GM19452 (cell line): ENCODE data around the gene FAN1.

Experiments
- ATAC-seq: cut with Tn5 transposase; IDR thresholded peaks from one replicate; pipeline ENCODE4 v1.9.1; 2021; ENCODE audit not compliant: unreplicated experiment

FAN1 gene

DNA sequence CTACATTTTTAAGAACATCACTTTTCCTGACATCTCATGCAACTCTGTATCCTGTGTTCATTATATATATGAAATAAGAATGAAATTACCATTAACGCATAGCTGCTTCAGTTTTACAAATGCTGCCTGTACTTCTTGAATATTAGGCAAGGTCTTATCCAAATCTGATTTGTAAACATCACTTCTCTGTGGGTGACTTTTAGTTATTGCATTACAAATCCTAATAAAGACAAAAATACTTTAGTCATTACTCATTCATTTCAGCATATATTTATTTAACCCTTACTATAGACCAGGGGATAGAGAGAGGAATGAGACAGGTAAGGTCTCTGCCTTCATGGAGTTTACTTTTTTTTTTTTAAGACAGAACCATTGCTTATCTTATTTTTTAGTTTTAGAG is 51.0 kb downstream of the FAN1 start:
- ATAC-seq, result no peak

DNA sequence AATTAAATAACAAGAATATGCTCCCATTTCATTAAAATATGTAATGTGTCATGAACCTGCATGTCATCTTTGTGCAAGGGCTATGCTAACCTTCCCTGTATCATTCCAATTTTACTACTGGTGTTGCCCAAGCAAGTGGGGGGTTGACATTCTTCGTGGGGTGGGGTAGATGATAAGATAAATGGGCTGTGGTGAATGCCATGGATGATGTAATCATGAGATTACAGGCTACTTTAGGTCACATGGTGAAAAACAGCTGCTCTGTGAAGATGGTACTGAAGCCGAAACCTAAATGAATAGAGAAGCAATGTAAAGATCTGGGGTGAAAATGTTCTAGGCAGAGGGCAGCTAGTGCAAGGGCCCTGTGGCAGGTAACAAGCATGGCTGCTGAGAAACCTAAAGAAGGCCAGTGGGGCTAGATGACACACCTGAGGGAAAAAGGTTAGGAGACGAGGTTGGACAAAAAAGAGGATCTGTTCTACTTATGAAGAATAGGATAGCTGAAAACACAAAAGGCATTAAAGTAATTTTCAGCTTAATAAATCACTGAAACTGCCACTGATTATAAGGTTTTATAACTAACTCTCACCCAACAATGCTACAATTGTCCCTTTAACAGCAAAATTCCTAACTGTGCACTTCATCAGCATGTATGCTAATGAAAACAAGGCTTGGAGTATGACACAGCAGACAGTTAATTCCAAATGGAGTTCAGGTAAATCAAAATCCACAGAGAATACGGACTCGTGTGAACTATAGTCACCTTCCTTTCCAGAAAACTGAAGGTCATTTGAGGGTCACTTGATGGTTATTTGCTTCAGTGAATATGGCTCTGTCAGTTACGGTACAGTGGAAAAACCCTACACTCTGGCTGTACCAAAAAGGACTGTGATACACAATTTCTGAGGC is 52.8 kb downstream of the FAN1 start:
- no peak for ATAC-seq

DNA sequence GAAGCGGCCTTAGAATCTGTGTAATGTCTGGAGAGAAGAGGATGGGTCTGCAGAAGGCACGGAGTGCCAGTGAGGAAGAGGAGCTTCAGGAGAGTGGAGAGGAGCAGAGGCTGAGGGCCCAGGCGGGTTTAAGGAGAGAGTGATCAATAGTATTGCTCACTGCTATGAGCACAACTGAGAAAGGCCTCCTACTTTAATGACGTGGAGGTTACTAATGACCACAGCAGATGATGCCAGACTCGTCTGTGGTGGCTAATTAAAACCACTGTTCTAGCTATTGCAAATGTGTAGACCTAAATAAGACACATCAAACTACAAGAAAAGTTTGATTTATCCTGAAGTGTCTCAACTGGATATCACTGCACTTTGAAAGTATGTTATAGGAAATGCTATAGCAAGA is 54.5 kb downstream of the FAN1 start:
- no peak for ATAC-seq

DNA sequence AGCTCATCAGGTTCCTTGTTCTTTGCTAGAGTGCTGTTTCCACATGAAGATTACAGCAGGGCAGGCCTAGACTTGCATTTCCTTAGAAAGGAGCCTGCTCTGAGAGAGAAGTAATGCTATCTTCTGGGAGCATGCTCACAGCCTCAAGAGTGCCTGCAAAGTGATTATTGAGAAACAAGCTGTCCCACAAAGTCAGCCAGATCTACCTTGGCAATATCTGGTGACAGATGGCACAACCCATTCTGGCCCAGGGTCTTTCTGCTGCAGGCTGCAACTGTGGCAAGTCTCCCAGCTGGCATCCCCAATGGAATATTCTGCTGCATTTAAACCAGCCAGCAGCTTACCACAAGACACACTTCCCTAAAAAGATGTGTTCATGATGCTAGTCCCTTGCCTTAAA is 58.4 kb downstream of the FAN1 start:
- ATAC-seq, result no peak

DNA sequence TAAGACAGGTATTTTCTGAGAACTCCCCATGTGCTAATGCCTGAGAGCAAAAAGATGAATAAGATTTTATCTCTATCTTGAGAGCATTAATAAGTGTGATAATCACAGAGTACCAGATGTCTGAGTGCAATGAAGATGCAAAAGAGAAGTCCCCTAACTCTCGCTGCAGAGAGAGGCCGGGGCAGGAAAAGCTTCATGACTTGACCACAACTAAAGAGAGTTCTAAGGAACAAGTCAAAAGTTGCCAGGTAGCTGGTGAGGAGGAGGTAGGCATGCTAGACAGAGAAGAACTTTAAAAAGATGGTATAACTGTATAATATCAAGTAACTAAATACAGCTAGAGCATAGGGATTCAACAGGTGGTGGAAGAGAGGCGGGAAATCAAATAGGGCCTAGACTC is 58.9 kb downstream of the FAN1 start:
- ATAC-seq, result no peak

DNA sequence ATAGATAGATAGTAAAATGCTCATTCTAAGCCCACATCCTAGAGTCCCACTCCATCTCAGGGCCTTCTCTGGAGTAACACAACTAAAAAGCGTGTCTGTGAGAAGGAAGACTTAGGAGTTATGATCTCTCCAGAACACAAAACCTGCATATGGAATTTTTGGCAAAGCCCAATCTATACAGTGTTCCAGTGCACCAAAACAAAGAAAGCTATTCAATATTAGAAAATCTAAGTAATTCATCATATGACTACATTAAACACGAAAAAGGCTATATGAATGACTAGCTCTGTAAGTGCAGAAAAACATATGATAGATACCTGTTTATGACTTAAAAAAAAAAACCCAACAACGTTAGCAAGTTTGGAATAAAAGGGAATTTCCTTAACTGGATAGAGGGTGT is 60.0 kb downstream of the FAN1 start:
- ATAC-seq, result no peak

DNA sequence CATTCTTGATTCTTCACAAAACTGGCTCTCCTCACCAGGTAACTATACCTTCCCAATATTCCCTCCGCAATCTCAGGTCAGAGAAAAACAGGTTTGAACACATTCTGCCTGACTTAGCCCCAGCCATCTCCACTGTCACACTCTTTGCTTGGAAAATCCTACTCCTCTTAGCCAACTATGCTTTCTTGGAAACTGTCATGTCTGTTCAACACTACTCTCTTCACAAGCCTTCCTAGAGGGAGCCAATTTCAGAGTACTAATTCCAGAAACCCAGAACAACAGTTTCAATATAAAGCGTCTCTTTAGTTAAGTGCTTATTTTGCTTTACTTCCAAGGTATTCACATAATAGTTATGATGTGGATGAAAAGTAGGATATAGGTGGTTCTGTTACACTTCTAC is 66.0 kb downstream of the FAN1 start:
- no peak for ATAC-seq

DNA sequence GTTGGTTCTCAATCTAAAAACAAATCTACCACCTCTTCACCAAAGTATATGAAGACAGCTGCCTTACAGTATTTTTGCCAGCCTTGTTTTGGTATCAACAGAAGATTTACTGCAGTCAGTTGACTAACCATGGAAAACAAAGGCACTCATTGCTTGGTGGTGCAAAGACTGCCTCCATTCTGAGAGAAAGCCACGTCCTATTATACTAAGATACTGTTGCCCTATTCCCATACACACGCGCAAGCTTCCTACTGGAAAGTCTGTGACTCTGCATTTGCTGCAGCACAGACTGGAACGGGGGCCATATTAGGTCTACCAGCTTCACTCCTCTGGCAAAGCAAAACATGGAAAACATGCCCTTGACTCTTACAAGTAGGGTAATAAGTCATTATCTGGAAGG is 69.7 kb downstream of the FAN1 start:
- ATAC-seq, result no peak

DNA sequence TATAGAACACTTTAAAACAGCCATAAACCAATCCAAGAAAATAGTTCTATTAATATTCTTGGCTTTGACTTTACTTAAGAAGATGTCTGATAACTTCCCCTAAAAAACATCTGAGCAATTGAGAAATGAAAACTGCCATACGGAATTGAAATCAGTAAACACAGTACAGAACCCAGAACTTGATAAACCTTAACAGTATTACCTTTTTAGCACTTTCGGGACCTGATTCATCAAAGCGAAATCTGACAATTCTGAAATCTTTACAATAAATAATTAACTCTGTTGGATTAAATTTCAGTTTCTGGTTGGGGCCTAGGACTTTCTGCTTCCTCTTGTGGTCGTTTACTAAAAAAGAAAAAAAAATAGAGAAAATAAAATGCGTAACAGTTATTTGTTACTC is 70.4 kb downstream of the FAN1 start:
- peak; percentile 57 for ATAC-seq

DNA sequence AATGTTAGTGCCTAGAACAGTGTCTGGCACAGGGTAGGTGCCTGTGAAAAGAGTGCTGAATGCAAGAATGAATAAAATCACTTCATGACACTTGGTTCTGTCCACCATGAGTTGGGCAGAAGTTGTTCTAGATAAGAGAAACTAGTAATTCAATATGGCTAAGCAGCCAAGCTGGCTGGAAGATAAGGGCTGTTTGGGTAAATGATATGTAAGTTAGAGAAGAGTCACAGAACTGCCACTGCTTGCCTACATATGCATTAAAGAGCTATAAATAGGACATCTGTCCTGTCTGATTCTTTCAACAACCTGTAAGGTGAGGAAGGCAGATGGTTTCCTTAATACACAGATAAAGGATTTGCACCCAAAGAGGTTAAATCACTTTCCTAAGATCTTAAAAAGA is 74.6 kb downstream of the FAN1 start:
- ATAC-seq, result no peak

DNA sequence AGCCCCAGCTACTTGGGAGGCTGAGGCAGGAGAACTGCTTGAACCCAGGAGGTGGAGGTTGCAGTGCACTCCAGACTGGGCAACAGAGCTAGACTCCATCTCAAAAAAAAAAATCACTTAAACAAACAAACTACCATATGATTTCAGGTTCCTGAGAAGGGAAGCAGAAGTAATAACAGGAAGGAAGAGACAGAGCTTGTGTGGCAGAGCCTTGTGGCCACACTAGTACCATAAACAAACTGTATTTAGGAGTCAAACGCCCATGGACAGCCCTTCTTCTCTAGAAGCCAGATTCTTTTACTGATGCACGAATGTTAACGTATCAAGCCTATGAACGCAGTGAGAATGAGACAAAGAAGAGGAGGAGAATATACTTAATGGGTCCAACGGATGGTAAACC is 75.7 kb downstream of the FAN1 start:
- ATAC-seq, result no peak

DNA sequence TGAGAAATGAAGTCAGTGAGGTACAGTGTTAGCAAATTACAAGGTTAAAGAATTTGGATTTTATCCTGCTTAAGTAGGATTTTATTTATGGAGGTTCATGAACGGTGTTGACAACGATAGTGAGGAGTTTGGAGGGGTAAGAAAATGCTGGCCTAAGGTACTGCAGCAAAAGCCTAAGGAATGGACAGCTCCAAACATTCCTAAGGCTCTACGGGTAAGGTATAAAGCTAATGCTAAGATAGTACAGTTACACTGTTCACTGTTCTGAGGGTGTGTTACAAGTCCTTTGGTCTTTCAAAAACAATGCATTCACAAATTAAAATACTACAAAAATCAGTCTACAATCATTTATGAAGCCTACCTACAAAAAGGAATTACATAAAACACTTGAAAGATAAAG is 80.4 kb downstream of the FAN1 start:
- no peak for ATAC-seq

DNA sequence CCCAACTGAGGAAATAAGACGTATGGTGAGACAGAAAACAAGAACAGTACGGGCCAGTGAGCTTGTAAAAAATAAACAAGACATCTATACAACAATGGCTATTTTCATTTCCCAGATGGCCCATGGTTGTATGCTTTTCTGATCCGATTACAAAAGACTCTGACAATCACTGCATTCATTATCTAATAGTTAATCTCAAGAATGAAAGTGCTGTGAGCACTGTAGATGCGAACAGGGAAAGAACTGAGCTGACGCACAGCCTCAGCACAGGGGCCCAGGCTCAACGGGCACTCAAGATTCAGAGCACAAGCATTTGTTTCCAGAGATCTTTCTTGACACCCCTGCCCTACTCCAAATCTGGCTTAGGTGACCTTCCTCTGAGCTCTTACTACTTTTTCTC is 80.8 kb downstream of the FAN1 start:
- ATAC-seq, result no peak

DNA sequence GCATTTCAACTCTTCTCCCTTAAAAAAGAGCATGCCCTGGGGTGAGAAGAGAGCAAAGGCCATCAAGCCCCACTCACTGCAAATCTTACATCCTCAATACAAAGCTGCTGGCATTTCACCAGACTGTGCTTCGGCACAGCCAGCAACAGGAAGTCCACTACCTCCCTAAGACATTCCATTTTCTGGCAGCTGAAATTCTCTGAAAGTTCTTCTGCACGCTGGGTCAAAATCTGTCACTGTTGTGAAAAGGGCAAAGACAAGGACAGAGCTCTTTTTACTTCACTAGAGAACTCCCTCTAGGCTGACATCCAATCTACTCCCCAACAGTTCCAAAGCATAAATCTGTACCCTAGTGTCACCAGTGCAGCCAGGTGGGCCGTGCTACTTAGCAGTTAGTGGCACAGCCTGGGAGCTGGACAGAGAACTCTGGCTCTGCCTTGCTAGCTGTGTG is 81.4 kb downstream of the FAN1 start:
- ATAC-seq, result no peak

DNA sequence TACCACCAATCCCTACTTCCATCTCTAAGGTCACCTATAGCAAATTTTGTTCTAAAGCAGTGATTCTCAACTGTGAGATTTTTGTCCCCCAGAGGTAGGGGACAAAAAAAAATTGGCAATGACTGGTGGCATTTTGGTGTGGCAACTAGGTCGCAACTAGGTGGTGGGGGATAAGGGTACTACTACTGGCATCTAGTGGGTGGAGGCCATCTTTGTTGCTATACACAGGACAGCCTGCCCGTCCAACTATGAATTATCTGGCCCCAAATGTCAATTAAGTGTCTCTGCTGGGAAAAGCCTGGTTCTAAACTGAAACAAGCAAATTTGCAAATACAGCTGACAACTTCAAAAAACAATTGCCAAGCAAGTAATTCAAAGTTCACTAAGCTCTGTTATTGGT is 86.3 kb downstream of the FAN1 start:
- no peak for ATAC-seq

DNA sequence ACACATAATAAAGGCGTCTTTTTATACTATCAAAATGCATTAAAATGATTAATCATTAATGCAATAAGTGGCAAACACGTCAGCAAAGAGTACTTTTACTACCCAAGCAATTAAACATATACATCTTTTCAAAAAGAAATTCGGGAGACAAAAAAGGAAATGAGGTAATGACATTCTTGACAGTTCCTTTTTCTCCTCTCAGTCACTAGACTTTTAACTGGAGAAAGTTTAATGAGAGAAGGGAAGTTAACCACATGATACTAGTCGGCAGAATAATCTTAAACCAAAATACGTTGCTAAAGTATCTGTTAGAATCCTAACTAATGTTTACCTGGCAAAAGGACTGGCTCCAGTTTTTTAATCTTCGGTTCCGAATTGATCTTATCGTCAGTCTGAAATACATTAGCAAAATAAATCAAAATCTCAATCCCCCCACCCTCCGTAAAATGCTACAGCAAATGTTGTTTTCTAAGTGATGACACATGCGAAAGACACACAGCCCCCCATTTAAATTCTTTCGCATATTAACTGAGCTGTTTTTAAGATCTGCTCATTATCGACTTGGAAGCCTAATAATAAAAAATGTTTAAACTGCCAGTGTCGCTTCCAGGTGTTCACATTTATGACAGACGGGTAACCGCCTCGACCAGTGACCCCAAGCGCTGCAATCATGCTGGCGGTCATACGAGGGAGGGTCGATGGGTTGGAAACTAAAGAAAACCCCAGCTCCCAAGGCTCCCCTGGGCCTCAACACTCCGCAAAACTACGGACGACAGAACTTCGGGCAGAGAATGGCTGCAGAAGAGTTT is 86.9 kb downstream of the FAN1 start:
- peak; percentile 17 for ATAC-seq

DNA sequence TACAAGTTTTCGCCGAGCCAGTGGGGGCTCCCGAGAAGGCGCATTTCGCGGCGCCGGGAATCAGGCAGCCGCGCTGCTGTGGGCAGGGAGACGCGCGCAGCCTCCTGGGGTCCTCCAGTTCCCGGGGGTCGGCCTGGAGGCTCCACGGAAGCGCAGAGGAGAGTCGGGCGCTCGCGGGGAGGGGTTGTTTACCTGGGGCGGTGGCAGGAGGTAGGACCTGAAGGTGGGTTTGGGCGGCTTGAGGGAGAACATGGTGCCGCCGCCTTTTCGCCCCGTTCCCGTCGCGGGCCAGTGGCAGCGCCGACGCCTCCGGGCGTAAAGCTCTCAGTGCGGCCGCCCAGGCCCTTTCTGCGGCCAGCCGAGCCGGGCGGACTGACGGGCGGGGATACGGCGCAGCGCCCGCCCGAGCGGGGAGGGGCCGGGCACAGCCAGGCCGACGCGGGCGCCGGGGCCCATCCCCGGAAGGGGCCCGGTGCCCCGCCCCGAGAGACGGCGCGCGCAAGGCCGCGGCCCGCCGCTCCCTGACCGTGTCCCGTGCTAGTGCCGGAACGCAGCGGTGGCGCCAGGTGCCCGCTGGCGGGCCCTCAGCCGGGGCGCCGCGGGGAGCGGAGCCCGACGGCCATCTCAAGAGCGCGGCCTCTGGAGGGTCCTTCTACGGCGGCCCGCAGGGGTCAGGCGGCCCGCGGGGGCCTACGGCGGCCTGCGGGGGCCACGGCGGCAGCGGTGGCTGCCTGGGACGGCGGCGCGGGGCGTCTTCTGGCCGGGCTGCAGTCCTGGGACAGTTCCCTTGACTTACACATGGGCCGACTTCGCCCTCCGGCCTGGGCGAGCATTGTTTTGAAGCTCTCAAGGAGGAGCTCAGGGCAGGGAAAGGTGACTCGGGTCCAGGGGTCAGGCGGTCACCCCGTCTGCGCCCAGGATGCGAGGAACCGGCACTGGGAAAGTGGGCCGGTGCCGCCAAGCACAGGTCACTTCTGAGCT is 87.8 kb downstream of the FAN1 start, which contains the start of gene MTMR10:
Gene MTMR10, minus strand, starts transcription at position 374 of the 981 bp plus-strand sequence. Its CDS starts 122 bp downstream, at position 252.
- ATAC-seq, result peak; percentile 88

DNA sequence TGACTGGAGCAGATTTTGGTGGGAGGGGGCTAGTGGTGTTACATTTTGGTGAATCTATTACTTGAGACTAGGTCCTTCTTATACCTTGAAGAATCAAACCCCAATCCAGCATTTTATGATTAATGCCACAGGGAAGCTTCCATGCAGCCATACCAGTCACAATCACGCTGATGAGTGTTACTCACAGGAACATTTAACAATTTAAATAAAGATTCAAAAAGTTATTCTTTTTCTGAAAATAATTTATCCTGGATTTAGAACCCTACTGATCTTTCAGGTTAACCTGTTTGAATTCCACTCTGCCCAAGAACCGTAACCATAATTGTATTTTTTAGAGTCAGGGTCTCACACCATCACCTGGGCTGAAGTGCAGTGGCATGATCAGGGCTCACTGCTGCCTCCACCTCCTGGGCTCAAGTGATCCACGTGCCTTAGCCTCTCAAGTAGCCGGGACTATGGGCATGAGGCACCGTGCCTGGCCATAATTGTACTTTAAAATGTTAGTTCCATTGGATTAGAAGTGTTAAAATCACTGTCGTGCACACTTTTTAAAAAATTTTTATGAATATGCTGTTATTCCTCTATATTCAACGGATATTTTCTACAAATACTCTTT is 88.6 kb downstream of the FAN1 start:
- no peak for ATAC-seq
